WI38 (cell line): ENCODE measurements around the gene TRIM65.

ENCODE experiments used
- H3K4me3 ChIP-seq: 2 replicates; pipeline ENCODE4 v1.5.1; 2011; ENCODE audit warnings: low read depth, mild to moderate bottlenecking, control low read depth, low read length
- TF ChIP-seq, protein P1 (sequence below): IDR thresholded peaks from 2 replicates; pipeline ENCODE4 v1.5.1; 2012; ENCODE audit warnings: low read depth, mild to moderate bottlenecking, control low read depth, low read length

TRIM65 gene, protein sequence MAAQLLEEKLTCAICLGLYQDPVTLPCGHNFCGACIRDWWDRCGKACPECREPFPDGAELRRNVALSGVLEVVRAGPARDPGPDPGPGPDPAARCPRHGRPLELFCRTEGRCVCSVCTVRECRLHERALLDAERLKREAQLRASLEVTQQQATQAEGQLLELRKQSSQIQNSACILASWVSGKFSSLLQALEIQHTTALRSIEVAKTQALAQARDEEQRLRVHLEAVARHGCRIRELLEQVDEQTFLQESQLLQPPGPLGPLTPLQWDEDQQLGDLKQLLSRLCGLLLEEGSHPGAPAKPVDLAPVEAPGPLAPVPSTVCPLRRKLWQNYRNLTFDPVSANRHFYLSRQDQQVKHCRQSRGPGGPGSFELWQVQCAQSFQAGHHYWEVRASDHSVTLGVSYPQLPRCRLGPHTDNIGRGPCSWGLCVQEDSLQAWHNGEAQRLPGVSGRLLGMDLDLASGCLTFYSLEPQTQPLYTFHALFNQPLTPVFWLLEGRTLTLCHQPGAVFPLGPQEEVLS

DNA sequence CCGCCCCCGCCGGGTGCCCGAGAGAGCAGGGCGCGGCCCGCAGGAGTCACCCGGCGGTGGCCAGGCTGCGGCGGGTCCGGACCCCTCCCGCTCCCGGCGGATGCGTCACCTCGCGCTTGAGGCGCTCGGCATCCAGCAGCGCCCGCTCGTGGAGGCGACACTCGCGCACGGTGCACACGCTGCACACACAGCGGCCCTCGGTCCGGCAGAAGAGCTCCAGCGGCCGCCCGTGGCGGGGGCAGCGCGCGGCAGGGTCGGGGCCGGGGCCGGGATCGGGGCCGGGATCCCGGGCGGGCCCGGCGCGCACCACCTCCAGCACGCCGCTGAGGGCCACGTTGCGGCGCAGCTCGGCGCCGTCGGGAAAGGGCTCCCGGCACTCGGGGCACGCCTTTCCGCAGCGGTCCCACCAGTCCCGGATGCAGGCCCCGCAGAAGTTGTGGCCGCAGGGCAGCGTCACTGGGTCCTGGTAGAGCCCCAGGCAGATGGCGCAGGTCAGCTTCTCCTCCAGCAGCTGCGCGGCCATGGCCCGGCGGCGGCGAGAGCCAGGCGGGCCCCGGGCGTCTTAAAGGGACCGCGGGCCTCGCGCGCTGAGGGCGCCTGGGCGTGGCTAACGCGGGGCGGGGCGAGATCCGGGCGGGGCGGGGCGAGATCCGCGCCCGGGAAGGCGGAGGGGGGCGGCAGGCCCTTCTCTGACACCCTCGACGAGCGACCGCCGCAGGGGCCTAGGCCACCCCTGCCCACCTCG, at the start of gene TRIM65:
Gene TRIM65 (minus strand): TSS at position 537 of the 745 bp plus-strand sequence. CDS start 14 bp downstream, at position 523.
- TF ChIP-seq, protein P1, sequence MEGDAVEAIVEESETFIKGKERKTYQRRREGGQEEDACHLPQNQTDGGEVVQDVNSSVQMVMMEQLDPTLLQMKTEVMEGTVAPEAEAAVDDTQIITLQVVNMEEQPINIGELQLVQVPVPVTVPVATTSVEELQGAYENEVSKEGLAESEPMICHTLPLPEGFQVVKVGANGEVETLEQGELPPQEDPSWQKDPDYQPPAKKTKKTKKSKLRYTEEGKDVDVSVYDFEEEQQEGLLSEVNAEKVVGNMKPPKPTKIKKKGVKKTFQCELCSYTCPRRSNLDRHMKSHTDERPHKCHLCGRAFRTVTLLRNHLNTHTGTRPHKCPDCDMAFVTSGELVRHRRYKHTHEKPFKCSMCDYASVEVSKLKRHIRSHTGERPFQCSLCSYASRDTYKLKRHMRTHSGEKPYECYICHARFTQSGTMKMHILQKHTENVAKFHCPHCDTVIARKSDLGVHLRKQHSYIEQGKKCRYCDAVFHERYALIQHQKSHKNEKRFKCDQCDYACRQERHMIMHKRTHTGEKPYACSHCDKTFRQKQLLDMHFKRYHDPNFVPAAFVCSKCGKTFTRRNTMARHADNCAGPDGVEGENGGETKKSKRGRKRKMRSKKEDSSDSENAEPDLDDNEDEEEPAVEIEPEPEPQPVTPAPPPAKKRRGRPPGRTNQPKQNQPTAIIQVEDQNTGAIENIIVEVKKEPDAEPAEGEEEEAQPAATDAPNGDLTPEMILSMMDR, result no peak
- H3K4me3 ChIP-seq, result peak within 1 kb of the TSS; percentile 68

DNA sequence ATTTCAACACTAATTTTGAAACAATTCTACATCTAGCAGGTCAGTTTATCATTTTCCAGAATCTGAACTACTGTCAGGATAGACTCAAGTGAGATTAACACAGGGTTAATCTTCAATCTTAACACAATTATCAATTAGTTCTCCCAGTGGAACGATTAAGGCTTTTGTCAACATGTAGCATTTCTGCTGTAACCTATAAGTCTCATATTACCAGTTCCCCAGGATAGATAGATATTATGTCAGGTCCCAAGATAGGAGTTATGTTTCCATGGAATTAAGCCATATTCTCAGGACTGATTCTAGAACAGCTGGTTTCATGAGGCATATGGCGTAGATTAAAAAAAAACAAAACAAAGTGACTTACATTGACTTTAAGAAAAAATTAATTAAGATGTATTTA, 48.5 kb upstream of the TRIM65 start:
- TF ChIP-seq, protein P1, result no peak
- no peak overlapping the region for H3K4me3 ChIP-seq

DNA sequence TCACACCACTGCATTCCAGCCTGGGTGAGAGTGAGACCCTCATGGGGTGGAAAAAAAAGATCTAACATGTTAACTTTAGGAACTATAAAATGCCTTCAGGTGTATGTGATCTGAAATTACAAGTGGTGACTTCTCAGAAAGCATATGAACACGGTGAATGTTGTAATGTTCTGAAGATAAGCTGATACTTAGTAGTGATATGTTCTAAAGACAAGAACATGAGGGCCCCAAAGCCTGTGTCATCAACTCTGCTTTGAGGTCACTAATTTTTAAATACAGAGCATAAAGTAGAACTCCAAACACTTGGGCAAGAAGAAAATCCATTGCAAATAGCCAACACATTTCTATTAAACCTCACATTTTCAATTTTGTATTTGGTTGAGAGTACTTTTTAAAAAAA, 46.7 kb upstream of the TRIM65 start:
- no peak overlapping the region for H3K4me3 ChIP-seq
- TF ChIP-seq, protein P1, result no peak

DNA sequence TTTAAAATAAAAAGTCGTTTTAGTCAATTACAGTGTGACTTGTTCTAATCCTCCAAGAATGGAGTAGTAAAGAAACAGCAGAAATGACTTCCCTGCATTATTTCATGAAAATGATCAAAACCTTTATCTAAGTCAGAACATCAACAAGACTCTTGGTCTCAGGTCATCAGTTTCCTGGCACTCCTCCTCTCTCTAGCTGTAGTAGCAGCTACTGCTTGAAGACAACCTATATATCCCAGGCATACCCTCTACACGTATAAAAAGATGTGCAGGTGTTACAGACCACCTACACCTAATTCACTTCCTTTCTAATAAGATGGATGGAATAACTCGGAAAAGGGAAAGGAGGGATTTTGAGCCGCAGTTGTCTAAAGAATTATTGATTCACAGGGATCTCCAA, 45.7 kb upstream of the TRIM65 start:
- H3K4me3 ChIP-seq, result no peak overlapping the region
- TF ChIP-seq, protein P1, result no peak

DNA sequence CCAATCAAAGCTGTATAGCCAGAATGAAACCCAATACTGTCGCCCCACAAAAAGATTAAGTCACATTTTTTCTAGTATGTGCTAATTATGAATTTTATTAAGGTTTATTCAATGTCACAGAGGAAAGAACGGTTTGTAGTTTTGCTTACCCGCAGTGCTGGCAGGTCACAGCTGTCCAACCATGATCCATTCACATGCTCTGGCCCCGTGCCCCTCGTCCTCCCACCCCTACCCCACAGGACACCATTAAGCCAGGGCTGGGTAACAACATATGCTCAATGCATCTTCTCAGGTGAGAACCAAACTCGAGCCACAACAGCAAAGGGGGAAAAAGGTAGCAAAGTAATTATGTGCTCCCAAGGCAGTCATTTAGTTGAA, 44.7 kb upstream of the TRIM65 start:
- TF ChIP-seq, protein P1, result no peak
- H3K4me3 ChIP-seq, result peak overlapping the region; percentile 82

DNA sequence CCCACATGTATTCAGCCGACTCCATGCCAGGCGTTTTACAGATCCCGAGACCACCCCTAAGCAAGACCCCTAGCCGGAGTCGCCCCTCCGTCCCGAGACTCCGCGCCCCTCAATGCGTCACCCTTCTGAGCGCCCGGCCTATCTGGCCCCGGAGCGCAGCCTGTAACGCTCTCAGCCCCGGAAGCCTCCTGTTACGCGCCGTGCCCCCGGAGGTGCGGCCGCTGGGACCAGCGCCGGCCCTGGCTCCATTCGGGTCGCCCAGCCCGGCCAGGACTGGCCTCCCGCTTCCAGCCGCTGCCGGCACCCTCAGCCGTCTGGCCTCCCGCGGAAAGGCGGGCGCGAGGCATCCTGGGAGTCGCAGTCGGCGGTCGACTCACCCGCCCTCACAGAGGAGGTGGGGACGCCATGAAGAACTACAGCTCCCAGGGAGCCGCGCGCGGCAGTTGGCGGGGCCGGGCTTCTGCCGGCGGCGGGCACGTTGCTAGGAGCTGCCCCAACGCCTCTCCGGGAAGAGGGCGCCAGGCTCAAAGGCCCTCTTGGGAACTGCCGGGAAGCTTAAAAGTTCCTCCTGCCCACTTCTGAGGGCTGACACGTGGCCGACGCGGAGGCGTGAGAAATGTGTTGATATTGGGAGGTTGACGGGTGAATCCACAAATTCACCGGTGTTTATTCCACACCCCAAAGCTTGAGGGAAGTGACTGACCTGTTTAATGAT, 44.1 kb upstream of the TRIM65 start, which contains the start of gene FBF1:
Gene FBF1 (minus strand): TSS at position 316 of the 715 bp plus-strand sequence. CDS start 2,893 bp downstream, outside the sequence.
- H3K4me3 ChIP-seq, result peak within 1 kb of the TSS; percentile 82
- TF ChIP-seq, protein P1, result no peak
